ENCODE results near the gene KIF19. TPM values are rescaled to one million over a fixed set of nuclear protein-coding genes. Genes with fewer than 3 reads are reported as not detected.

Gene KIF19
- polyA plus RNA-seq, 1 experiment, result not detected

DNA sequence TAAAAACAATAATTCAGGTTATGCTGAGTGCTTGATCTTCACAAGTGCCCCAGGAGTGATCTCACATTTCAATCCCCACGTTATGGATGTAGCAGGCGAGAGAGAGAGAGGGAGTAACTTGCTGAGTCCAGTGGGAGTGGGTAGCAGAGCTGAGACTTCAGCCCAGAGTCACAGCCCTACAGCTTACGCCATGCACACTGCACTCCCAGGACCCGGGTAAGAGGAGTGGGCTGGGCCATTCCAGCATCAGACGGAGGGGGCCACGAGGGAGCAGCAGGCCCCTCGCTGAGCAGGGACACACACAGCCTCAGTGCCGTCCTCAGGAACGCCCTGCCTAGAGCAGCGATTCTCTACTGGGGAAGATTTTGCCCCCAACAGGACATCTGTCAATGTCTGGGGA, 9.8 kb upstream of the KIF19 start:
- ChIA-PET CTCF (no interaction called here), POLR2A (no interaction called here)
- Histone ChIP-seq H3K9me3 (ENCODE audit: control insufficient read depth, insufficient read depth, low read length) (peaks cover 24% of the 10 kb centered on the region), H3K4me3 (ENCODE audit: low read depth, low read length) (no peak overlapping the region), H3K27me3 (ENCODE audit: control insufficient read depth, insufficient read depth, low read length) (no peaks in the 10 kb centered on the region), H3K27ac (ENCODE audit: low read depth, low read length) (no peak overlapping the region)
- no peak for TF ChIP-seq CTCF (IDR thresholded peaks at IDR 0.05; ENCODE audit: low read depth, low read length)
- no peak for DNase-seq (ENCODE audit: low read depth, low spot score)

- no peak for TF ChIP-seq CTCF (IDR thresholded peaks at IDR 0.05; ENCODE audit: low read depth, low read length)
- H3K27ac ChIP-seq (ENCODE audit: low read depth, low read length), result no peak overlapping the region
- peaks cover 20% of the 10 kb centered on the region for H3K9me3 ChIP-seq (ENCODE audit: control insufficient read depth, insufficient read depth, low read length)
- DNase-seq (ENCODE audit: low read depth, low spot score), result no peak
- H3K4me3 ChIP-seq (ENCODE audit: low read depth, low read length), result no peak overlapping the region
- ChIA-PET POLR2A (no interaction called here), CTCF (no interaction called here)
- no peaks in the 10 kb centered on the region for H3K27me3 ChIP-seq (ENCODE audit: control insufficient read depth, insufficient read depth, low read length)
Observed at GRCh38 chr17:74317071-74317470, 9.0 kb upstream of the KIF19 start.

DNA sequence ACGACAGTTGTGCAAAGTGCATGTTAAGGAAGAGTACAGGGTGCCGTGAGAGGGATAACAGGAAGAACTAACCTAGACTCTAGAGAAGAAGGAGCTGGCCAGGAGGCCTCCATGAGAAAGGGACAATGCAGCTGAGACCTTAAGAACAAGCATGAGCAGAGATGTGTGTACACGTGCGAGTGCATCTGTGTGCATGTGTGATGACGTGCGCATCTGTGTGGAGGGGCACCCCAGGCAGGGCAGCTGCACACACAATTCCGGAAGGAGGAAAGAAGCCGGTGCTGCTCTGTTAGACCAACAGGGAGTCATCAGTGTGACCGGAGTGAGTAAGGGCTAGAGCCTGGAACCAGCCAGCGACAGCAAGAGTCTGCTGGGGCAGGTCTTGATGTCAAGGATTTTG, 7.6 kb upstream of the KIF19 start:
- Histone ChIP-seq H3K4me3 (ENCODE audit: low read depth, low read length) (no peak overlapping the region), H3K27me3 (ENCODE audit: control insufficient read depth, insufficient read depth, low read length) (no peaks in the 10 kb centered on the region), H3K9me3 (ENCODE audit: control insufficient read depth, insufficient read depth, low read length) (peaks cover 16% of the 10 kb centered on the region), H3K27ac (ENCODE audit: low read depth, low read length) (no peak overlapping the region)
- CTCF ChIA-PET, result interaction anchor here (1.6 kb wide), 1 partner anchor 139 kb away, joined by 4 read pairs; no protein-coding TSS in a partner anchor
- TF ChIP-seq CTCF (IDR thresholded peaks at IDR 0.05; ENCODE audit: low read depth, low read length), result no peak
- POLR2A ChIA-PET, result no interaction called here
- DNase-seq (ENCODE audit: low read depth, low spot score), result no peak

DNA sequence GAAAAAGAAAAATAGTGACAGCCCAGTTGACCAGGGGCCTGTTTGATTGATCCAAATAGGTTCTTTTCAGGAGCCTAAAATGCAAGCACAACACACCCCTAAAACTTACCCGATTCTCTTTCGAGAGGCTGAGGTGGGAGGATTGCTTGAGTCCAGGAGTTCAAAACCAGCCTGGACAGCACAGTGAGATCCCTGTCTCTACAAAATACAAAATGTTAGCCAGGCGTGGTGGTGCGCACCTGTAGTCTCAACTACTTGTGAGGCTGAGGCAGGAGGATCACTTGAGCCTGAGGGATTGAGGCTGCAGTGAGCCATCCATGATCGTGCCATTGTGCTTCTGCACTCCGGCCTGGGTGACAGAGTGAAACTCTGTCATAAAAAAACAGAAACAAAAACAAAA, 1.5 kb upstream of the KIF19 start:
- DNase-seq (ENCODE audit: low read depth, low spot score), result no peak
- ChIA-PET CTCF (no interaction called here), POLR2A (no interaction called here)
- Histone ChIP-seq H3K9me3 (ENCODE audit: control insufficient read depth, insufficient read depth, low read length) (no peaks in the 10 kb centered on the region; the same call in none of the 2 replicates), H3K27ac (ENCODE audit: low read depth, low read length) (no peak overlapping the region), H3K4me3 (ENCODE audit: low read depth, low read length) (no peak overlapping the region), H3K27me3 (ENCODE audit: control insufficient read depth, insufficient read depth, low read length) (peaks cover 15% of the 10 kb centered on the region)
- no peak for TF ChIP-seq CTCF (IDR thresholded peaks at IDR 0.05; ENCODE audit: low read depth, low read length)

DNA sequence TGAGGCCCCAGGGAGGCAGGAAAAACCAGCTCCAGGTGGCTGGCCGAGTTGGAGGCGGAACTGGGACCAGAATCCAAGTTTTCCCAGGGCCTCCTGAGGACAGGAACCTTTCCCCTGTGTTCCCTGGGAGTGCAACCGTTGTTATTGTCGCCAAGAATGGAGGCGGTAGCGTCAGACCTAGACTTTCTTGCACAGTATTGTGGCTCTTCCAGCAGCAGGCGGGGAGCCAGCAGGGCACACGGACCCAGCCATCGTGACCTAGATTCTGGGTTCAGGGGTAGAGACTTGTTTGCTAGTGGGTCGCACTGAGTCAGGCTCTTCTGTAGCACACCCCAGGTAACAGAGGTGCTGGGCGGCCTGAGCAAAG, 667 bp upstream of the KIF19 start:
- Histone ChIP-seq H3K27me3 (ENCODE audit: control insufficient read depth, insufficient read depth, low read length) (peaks cover 15% of the 10 kb centered on the region), H3K4me3 (ENCODE audit: low read depth, low read length) (no peak overlapping the region), H3K27ac (ENCODE audit: low read depth, low read length) (no peak overlapping the region), H3K9me3 (ENCODE audit: control insufficient read depth, insufficient read depth, low read length) (no peaks in the 10 kb centered on the region; the same call in none of the 2 replicates)
- no peak for DNase-seq (ENCODE audit: low read depth, low spot score)
- TF ChIP-seq CTCF (IDR thresholded peaks at IDR 0.05; ENCODE audit: low read depth, low read length), result no peak
- POLR2A ChIA-PET, result no interaction called here
- CTCF ChIA-PET, result no interaction called here

All from AG04450 (cell line).